Liver (tissue), 9 donors: Measurements from ENCODE around the gene ENG. TPM values are rescaled to one million over a fixed set of nuclear protein-coding genes. Genes with fewer than 3 reads are reported as not detected.

Experiments
- DNase-seq: peaks from one replicate; pipeline ENCODE4 v3.0.0-alpha.2; 2017; ENCODE audit warnings: low spot score
- H3K27ac ChIP-seq, 2 donors: one replicate each; pipeline ENCODE4 v1.7.0; 2013; ENCODE audit warnings: inconsistent platforms in 2 of 2, low read length in 2 of 2, control low read depth in 1 of 2, low read depth in 1 of 2, mild to moderate bottlenecking in 1 of 2
- H3K27me3 ChIP-seq, 4 donors: one replicate each; pipeline versions ENCODE4 v1.6.1 to v1.7.0; 2013; ENCODE audit warnings: low read length in 3 of 4, inconsistent platforms in 1 of 4, mild to moderate bottlenecking in 1 of 4, moderate library complexity in 1 of 4; ENCODE audit not compliant: control insufficient read depth in 4 of 4, insufficient read depth in 4 of 4
- H3K36me3 ChIP-seq, 4 donors: one replicate each; pipeline versions ENCODE4 v1.6.1 to v1.7.0; 2013; ENCODE audit warnings: low read length in 3 of 4, mild to moderate bottlenecking in 3 of 4, low read depth in 1 of 4, moderate library complexity in 1 of 4; ENCODE audit not compliant: control insufficient read depth in 4 of 4, insufficient read depth in 3 of 4
- H3K4me1 ChIP-seq, 4 donors: one replicate each; pipeline versions ENCODE4 v1.6.1 to v1.7.0; 2013; ENCODE audit warnings: low read length in 3 of 4, mild to moderate bottlenecking in 3 of 4, moderate library complexity in 1 of 4; ENCODE audit not compliant: control insufficient read depth in 4 of 4, insufficient read depth in 4 of 4
- H3K4me3 ChIP-seq, 3 donors: one replicate each; pipeline versions ENCODE4 v1.6.1 to v1.7.0; 2013; ENCODE audit warnings: low read length in 3 of 3, control low read depth in 1 of 3, low read depth in 1 of 3, mild to moderate bottlenecking in 1 of 3
- H3K9ac ChIP-seq, 2 donors: one replicate each; pipeline ENCODE4 v1.7.0; 2013; ENCODE audit warnings: low read length in 2 of 2, mild to moderate bottlenecking in 2 of 2, moderate library complexity in 2 of 2, control low read depth in 1 of 2, low read depth in 1 of 2
- H3K9me3 ChIP-seq, 4 donors: one replicate each; pipeline versions ENCODE4 v1.6.1 to v1.7.0; 2013; ENCODE audit warnings: low read length in 3 of 4; ENCODE audit not compliant: control insufficient read depth in 4 of 4
- FOXA1 ChIP-seq: IDR thresholded peaks from 2 replicates; pipeline ENCODE4 v1.6.1; 2016; ENCODE audit warnings: antibody characterized with exemption
- GABPA ChIP-seq, 2 donors: IDR thresholded peaks in 1 of 2; conservative IDR thresholded peaks in 1 of 2; 2 replicates each; pipeline ENCODE4 v1.6.1; 2016; ENCODE audit warnings: antibody characterized with exemption in 2 of 2, mild to moderate bottlenecking in 1 of 2, moderate library complexity in 1 of 2
- HNF4G ChIP-seq: IDR thresholded peaks from 2 replicates; pipeline ENCODE4 v1.6.1; 2016; ENCODE audit warnings: antibody characterized with exemption
- JUND ChIP-seq, 2 donors: IDR thresholded peaks; 2 replicates each; pipeline ENCODE4 v1.6.1; 2016; ENCODE audit warnings: antibody characterized with exemption in 2 of 2
- NR2F2 ChIP-seq: IDR thresholded peaks from 2 replicates; pipeline ENCODE4 v1.6.1; 2016; ENCODE audit warnings: antibody characterized with exemption
- RAD21 ChIP-seq, 2 donors: IDR thresholded peaks; 2 replicates each; pipeline ENCODE4 v1.6.1; 2016; ENCODE audit warnings: antibody characterized with exemption in 2 of 2, mild to moderate bottlenecking in 2 of 2
- REST ChIP-seq: IDR thresholded peaks from 2 replicates; pipeline ENCODE4 v1.6.1; 2016; ENCODE audit warnings: antibody characterized with exemption, mild to moderate bottlenecking
- RXRA ChIP-seq, 2 donors: IDR thresholded peaks; 2 replicates each; pipeline ENCODE4 v1.6.1; 2017 to 2018; ENCODE audit warnings: antibody characterized with exemption in 2 of 2, mild to moderate bottlenecking in 1 of 2
- SP1 ChIP-seq: IDR thresholded peaks from 2 replicates; pipeline ENCODE4 v1.6.1; 2018; ENCODE audit warnings: antibody characterized with exemption, mild to moderate bottlenecking
- TAF1 ChIP-seq: conservative IDR thresholded peaks from 2 replicates; pipeline ENCODE4 v1.6.1; 2016; ENCODE audit warnings: antibody characterized with exemption, mild to moderate bottlenecking
- WGBS: extraction: QIAGEN DNeasy Blood & Tissue Kit; methylation state at CpG from one replicate; pipeline ENCODE4 v1.1.7; 2013; 5-methylcytosine and 5-hydroxymethylcytosine counted together
- polyA plus RNA-seq, 2 donors: library from polyadenylated mRNA; stranded (reverse) in 1 of 2; unstranded in 1 of 2; fragments of 200-250 nt in 1 of 2; fragments of >200 nt in 1 of 2; fragmentation: Nextera tagmentation in 1 of 2; extraction: Ambion mirVana in 1 of 2; gene quantifications; one replicate each; pipeline versions ENCODE4 v1.2.1 to v1.2.3, GENCODE V29; 2013 to 2015
- total RNA-seq, 2 donors: library from RNA; depleted of rRNA; stranded (reverse); fragments of >200 nt; gene quantifications; one replicate each; pipeline ENCODE4 v1.2.3, GENCODE V29; 2014
- TF ChIP-seq, protein P1 (sequence below): fragments of 150-350 bp; IDR thresholded peaks from 2 replicates; pipeline ENCODE4 v1.5.1; 2017; ENCODE audit warnings: improper control_type of control experiment, low read depth, low read length; ENCODE audit not compliant: missing input control
- TF ChIP-seq, protein P2 (sequence below): IDR thresholded peaks from 2 replicates; pipeline ENCODE4 v1.6.1; 2016; ENCODE audit warnings: antibody characterized with exemption
- TF ChIP-seq, protein P3 (sequence below): IDR thresholded peaks from 2 replicates; pipeline ENCODE4 v1.6.1; 2016; ENCODE audit warnings: antibody characterized with exemption
- donor health status: healthy.
- donor health status: healthy.
- donor health status: healthy.
- donor health status: healthy.
- donor health status: healthy.

Gene ENG
- total and polyA plus RNA-seq, 4 donors: 12.8 to 91.3 (median 24.2) TPM

DNA sequence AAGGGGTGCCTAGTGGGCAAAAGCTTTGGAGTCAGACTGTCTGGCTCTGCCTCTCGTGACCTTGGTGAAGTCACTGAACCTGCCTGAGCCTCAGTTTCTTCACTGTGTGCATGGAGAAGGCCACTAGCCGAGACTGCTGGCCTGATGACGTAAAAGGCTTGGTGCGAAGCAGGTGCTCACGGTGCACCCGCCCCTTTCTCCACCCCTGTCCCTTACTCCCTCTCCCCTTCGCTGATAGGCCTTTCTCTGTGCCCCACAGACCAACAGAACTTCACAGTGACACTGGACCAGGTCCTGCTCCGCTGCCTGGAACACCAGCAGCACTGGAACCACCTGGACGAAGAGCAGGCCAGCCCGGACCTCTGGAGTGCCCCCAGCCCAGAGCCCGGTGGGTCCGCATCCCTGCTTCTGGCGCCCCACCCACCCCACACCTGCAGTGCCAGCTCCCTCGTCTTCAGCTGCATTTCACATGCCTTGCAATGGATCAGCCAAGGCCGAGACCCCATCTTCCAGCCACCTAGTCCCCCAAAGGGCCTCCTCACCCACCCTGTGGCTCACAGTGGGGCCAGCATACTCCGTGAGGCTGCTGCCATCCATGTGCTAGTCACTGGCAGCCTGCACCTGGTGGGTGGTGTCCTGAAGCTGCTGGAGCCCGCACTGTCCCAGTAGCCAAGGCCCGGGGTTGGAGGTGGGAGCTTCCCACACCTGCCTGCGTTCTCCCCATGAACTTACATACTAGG is 41.4 kb downstream of the ENG start:
- peaks cover 24 to 50% (median 25%) of the 10 kb centered on the region in 4 donors for H3K36me3 ChIP-seq
- H3K9me3 ChIP-seq: no peaks in the 10 kb centered on the region
- H3K9ac ChIP-seq: no peak overlapping the region
- 89% methylated on average over 19 of the region's 19 CpGs for WGBS
- TF ChIP-seq SP1 (no peak), TAF1 (no peak), FOXA1 (no peak), NR2F2 (no peak), RAD21 (IDR thresholded peaks at IDR 0.05) (no peak), RXRA (IDR thresholded peaks at IDR 0.05) (no peak), JUND (IDR thresholded peaks at IDR 0.05) (no peak), REST (no peak), GABPA (IDR thresholded peaks at IDR 0.05 in 1 of 2, conservative IDR thresholded peaks at IDR 0.05 in 1 of 2) (no peak)
- TF ChIP-seq, protein P1, sequence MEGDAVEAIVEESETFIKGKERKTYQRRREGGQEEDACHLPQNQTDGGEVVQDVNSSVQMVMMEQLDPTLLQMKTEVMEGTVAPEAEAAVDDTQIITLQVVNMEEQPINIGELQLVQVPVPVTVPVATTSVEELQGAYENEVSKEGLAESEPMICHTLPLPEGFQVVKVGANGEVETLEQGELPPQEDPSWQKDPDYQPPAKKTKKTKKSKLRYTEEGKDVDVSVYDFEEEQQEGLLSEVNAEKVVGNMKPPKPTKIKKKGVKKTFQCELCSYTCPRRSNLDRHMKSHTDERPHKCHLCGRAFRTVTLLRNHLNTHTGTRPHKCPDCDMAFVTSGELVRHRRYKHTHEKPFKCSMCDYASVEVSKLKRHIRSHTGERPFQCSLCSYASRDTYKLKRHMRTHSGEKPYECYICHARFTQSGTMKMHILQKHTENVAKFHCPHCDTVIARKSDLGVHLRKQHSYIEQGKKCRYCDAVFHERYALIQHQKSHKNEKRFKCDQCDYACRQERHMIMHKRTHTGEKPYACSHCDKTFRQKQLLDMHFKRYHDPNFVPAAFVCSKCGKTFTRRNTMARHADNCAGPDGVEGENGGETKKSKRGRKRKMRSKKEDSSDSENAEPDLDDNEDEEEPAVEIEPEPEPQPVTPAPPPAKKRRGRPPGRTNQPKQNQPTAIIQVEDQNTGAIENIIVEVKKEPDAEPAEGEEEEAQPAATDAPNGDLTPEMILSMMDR: no peak
- TF ChIP-seq, protein P2, sequence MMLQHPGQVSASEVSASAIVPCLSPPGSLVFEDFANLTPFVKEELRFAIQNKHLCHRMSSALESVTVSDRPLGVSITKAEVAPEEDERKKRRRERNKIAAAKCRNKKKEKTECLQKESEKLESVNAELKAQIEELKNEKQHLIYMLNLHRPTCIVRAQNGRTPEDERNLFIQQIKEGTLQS: no peak
- DNase-seq: no peak
- no peak overlapping the region for H3K4me3 ChIP-seq
- H3K27me3 ChIP-seq: no peaks in the 10 kb centered on the region
- no peak overlapping the region for H3K27ac ChIP-seq
- H3K4me1 ChIP-seq: peaks cover 7 to 22% (median 12%) of the 10 kb centered on the region in 4 donors

DNA sequence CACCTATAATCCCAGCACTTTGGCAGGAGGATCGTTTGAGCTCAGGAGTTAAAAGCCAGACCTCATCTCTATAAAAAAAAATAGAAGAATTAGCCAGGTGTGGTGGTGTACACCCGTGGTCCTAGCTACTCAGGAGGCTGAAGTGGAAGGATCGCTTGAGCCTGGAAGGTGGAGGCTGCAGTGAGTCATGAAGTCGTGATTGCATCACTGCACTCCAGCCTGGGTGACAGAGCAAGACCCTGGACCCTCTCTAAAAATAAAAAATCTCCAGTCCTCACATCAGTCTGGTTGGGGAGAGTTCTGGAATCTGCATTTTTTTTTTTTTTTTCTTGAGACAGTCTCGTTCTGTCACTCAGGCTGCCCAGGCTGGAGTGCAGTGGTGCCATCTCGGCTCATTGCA is 42.4 kb downstream of the ENG start:
- peaks cover 26 to 52% (median 32%) of the 10 kb centered on the region in 4 donors for H3K36me3 ChIP-seq
- no peak overlapping the region for H3K27ac ChIP-seq
- no peaks in the 10 kb centered on the region for H3K27me3 ChIP-seq
- peaks cover 7 to 22% (median 12%) of the 10 kb centered on the region in 4 donors for H3K4me1 ChIP-seq
- H3K9me3 ChIP-seq: no peaks in the 10 kb centered on the region
- no peak for TF ChIP-seq RXRA (IDR thresholded peaks at IDR 0.05)
- TF ChIP-seq HNF4G: no peak
- TF ChIP-seq REST: no peak
- no peak for TF ChIP-seq SP1
- TF ChIP-seq, protein P3, sequence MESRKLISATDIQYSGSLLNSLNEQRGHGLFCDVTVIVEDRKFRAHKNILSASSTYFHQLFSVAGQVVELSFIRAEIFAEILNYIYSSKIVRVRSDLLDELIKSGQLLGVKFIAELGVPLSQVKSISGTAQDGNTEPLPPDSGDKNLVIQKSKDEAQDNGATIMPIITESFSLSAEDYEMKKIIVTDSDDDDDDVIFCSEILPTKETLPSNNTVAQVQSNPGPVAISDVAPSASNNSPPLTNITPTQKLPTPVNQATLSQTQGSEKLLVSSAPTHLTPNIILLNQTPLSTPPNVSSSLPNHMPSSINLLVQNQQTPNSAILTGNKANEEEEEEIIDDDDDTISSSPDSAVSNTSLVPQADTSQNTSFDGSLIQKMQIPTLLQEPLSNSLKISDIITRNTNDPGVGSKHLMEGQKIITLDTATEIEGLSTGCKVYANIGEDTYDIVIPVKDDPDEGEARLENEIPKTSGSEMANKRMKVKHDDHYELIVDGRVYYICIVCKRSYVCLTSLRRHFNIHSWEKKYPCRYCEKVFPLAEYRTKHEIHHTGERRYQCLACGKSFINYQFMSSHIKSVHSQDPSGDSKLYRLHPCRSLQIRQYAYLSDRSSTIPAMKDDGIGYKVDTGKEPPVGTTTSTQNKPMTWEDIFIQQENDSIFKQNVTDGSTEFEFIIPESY: no peak
- 90% methylated on average over 6 of the region's 6 CpGs for WGBS
- H3K4me3 ChIP-seq: no peak overlapping the region
- no peak overlapping the region for H3K9ac ChIP-seq
- no peak for DNase-seq
